Heart right ventricle (tissue), 16 donors: ENCODE data around the gene ACSS3. TPM values are rescaled to one million over a fixed set of nuclear protein-coding genes. Genes with fewer than 3 reads are reported as not detected.

Experiments
- ATAC-seq, 8 donors: fragments of 200-7000 bp; cut with Tn5 transposase; one replicate each; pipeline ENCODE4 v1.9.1; 2020; ENCODE audit warnings: mild to moderate bottlenecking in 8 of 8, moderate library complexity in 8 of 8, moderate number of reproducible peaks in 1 of 8
- DNase-seq, 2 donors: peaks; one replicate each; pipeline ENCODE4 v3.0.0-alpha.2; 2020
- H3K27ac ChIP-seq, 10 donors: fragments of 200-600 bp; sonication (generic) in 2 of 10; one replicate each; pipeline versions ENCODE4 v1.5.0 to v1.8.0; 2020 to 2022; ENCODE audit warnings: mild to moderate bottlenecking in 3 of 10
- H3K27me3 ChIP-seq, 7 donors: fragments of 200-600 bp; one replicate each; pipeline ENCODE4 v1.8.0; 2021 to 2022; ENCODE audit warnings: mild to moderate bottlenecking in 2 of 7
- H3K36me3 ChIP-seq, 9 donors: fragments of 200-600 bp; sonication (generic) in 1 of 9; one replicate each; pipeline versions ENCODE4 v1.5.0 to v1.8.0; 2020 to 2022; ENCODE audit warnings: mild to moderate bottlenecking in 2 of 9
- H3K4me1 ChIP-seq, 9 donors: fragments of 200-600 bp; sonication (generic) in 1 of 9; one replicate each; pipeline versions ENCODE4 v1.5.0 to v1.8.0; 2020 to 2022; ENCODE audit warnings: mild to moderate bottlenecking in 4 of 9
- H3K4me3 ChIP-seq, 10 donors: fragments of 200-600 bp; sonication (generic) in 2 of 10; one replicate each; pipeline versions ENCODE4 v1.5.0 to v1.8.0; 2020 to 2022; ENCODE audit warnings: mild to moderate bottlenecking in 7 of 10, moderate library complexity in 2 of 10
- H3K9me3 ChIP-seq, 11 donors: fragments of 200-600 bp in 10 of 11; sonication (generic) in 2 of 11; one replicate each; pipeline versions ENCODE4 v1.5.0 to v1.8.0; 2013 to 2022; ENCODE audit warnings: mild to moderate bottlenecking in 2 of 11, control low read depth in 1 of 11, moderate library complexity in 1 of 11
- WGBS, 2 donors: extraction: QIAGEN DNeasy Blood & Tissue Kit; methylation state at CpG; one replicate each; pipeline ENCODE4 v1.1.7; 2013; ENCODE audit warnings: inconsistent platforms in 1 of 2; 5-methylcytosine and 5-hydroxymethylcytosine counted together
- intact Hi-C, 10 donors: fragments of 100-400 bp; cut with DNase I; formaldehyde crosslinking; loops; one replicate each; pipeline versions ENCODE4 v1.11.1 to v1.14.2; 2022
- polyA plus RNA-seq, 2 donors: library from polyadenylated mRNA; stranded (reverse); fragments of 200-250 nt; gene quantifications; one replicate each; pipeline ENCODE4 v1.2.3, GENCODE V29; 2013
- total RNA-seq, 10 donors: library from RNA; stranded (reverse); fragmentation: NEBNext Ultra II Directional in 3 of 10; extraction: Animal tissue kit (Norgen Biotek cat#: 25700) in 3 of 10; gene quantifications; one replicate each; pipeline versions ENCODE4 v1.2.1 to v1.2.4, GENCODE V29; 2021 to 2023
- TF ChIP-seq, protein P1 (sequence below), 9 donors: fragments of 200-600 bp; sonication (generic) in 2 of 9; IDR thresholded peaks; one replicate each; pipeline versions ENCODE4 v1.5.0 to v1.8.0; 2021 to 2022; ENCODE audit warnings: antibody characterized with exemption in 9 of 9, mild to moderate bottlenecking in 5 of 9, moderate library complexity in 1 of 9
- donor health status: Arrhythmogenic right ventricular cardiomyopathy.
- donor health status: ischemic (EF 13 %, LVEDD 7.1; RV severe dilation, severe dysfunction).
- donor health status: healthy with polysubstance abuse.
- donor health status: DM: no; HTN: yes; CAD: no.
- donor health status: DM: no; HTN: no; CAD: no.
- donor health status: ischemic (EF 25% LVEDD 6.9; RV normal size, moderate dysfunction).
- donor health status: ischemic (EF 25% LVEDD 5.7; RV mildly dilated, moderate dysfunction).
- donor health status: healthy.
- donor health status: DM: yes; HTN: yes; CAD: no.
- donor health status: Ischemic cardiomyopathy.
- donor health status: ischemic (EF 35%, LVEDD 5.7; RV mildly dilated, moderate dysfunction).
- donor health status: nonischemic (EF 11% LVEDD 7.7; RV severe dilation, severe dysfunction).
- donor health status: DM: yes; HTN: yes; CAD: no.
- donor health status: PGD.
- donor health status: ischemic (EF 29% LVEDD 5.4; RV normal size, mild dysfunction).
- donor health status: nonischemic (EF 23%, LVEDD 6.1; RV moderate dilation, normal function).

The ACSS3 gene
- total and polyA plus RNA-seq, 12 donors = 11.3 to 30.3 (median 25.0) TPM

DNA sequence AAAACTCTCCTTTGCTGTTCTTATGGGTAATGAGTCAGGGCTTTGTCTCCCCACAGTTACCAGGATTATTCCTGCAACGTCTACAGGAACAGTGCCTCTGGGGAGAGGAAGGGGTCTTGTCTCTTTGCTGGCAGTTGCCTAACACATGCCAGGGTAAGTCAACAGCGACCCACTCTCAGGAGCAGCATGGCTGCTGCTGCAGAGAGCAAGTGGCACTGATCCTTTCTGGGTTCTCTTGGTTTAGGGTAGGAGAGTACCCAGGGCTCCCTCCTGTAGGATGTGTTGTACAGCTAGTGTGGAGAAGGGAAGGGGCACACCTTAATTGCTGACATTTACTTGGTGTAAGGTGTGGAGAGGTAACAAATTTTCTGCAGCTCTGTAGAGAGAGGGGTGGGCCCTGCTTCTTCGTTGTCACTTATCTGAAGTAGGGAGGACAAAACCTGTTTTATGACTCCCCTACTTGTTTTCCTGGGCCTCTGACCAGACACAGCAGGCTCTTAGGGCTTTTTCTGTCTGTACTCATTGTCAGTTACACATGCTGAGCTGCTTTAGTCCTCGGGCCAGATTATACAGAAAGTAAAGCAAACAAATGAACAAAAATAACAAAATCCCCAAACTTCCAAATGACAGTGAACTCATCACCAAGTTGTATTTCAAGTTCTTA lies 168.2 kb downstream of the ACSS3 start:
- Histone ChIP-seq H3K9me3 (peaks cover 0 to 12% (median 0%) of the 10 kb centered on the region in 11 donors), H3K4me1 (no peaks in the 10 kb centered on the region), H3K27ac (no peak overlapping the region), H3K27me3 (no peaks in the 10 kb centered on the region), H3K36me3 (no peaks in the 10 kb centered on the region), H3K4me3 (no peak overlapping the region)
- TF ChIP-seq, protein P1, sequence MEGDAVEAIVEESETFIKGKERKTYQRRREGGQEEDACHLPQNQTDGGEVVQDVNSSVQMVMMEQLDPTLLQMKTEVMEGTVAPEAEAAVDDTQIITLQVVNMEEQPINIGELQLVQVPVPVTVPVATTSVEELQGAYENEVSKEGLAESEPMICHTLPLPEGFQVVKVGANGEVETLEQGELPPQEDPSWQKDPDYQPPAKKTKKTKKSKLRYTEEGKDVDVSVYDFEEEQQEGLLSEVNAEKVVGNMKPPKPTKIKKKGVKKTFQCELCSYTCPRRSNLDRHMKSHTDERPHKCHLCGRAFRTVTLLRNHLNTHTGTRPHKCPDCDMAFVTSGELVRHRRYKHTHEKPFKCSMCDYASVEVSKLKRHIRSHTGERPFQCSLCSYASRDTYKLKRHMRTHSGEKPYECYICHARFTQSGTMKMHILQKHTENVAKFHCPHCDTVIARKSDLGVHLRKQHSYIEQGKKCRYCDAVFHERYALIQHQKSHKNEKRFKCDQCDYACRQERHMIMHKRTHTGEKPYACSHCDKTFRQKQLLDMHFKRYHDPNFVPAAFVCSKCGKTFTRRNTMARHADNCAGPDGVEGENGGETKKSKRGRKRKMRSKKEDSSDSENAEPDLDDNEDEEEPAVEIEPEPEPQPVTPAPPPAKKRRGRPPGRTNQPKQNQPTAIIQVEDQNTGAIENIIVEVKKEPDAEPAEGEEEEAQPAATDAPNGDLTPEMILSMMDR (IDR thresholded peaks at IDR 0.05) = no peak
- intact Hi-C loops = no loop called here
- DNase-seq (no peak), ATAC-seq (no peak)
- 40 to 42% methylated on average over 4 of the region's 4 CpGs for WGBS, 2 donors

GRCh38 chr12:81249976-81250375 lies 172.1 kb downstream of the ACSS3 start:
- ATAC-seq (no peak), DNase-seq (no peak)
- intact Hi-C loops = loop anchor here in 1 of 10 donors (10.0 kb wide), 1 partner anchor 415 kb away; no protein-coding TSS in a partner anchor
- no peaks in the 10 kb centered on the region for H3K4me1 ChIP-seq
- 64 to 72% methylated on average over 2 of the region's 2 CpGs for WGBS, 2 donors
- TF ChIP-seq, protein P1 (IDR thresholded peaks at IDR 0.05) = no peak
- peaks cover 0 to 13% (median 0%) of the 10 kb centered on the region in 9 donors for H3K36me3 ChIP-seq
- H3K9me3 ChIP-seq = no peaks in the 10 kb centered on the region
- H3K27ac ChIP-seq = no peak overlapping the region
- no peaks in the 10 kb centered on the region for H3K27me3 ChIP-seq
- H3K4me3 ChIP-seq = no peak overlapping the region

DNA sequence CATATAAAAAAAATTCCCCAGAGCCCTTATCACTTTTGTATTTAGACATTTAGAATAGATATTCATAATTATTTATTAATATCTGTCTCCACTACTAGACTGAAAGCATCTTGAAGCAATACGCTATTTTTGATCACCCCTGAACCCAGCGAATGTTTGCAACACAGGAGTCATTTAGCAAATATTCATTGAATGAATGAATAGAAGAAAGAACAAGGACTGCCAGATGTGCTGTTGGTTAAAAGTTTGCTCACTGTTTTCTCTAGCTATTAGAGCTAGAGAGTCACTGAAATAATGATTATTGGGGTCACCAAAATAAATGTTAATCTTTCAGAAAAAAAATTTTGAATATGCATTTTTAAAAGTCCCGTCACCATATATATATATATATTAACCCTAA lies 174.3 kb downstream of the ACSS3 start:
- DNase-seq = no peak
- peaks cover 0 to 17% (median 0%) of the 10 kb centered on the region in 9 donors for H3K36me3 ChIP-seq
- 83 to 90% methylated on average over 3 of the region's 3 CpGs for WGBS, 2 donors
- H3K4me3 ChIP-seq = no peak overlapping the region
- no peaks in the 10 kb centered on the region for H3K4me1 ChIP-seq
- TF ChIP-seq, protein P1 (IDR thresholded peaks at IDR 0.05) = no peak
- intact Hi-C loops = loop anchor here in 1 of 10 donors (10.0 kb wide), 1 partner anchor 417 kb away; no protein-coding TSS in a partner anchor
- no peaks in the 10 kb centered on the region for H3K9me3 ChIP-seq
- H3K27me3 ChIP-seq = no peaks in the 10 kb centered on the region
- ATAC-seq = no peak
- H3K27ac ChIP-seq = no peak overlapping the region

GRCh38 chr12:81253360-81253759 lies 175.5 kb downstream of the ACSS3 start:
- no peak overlapping the region for H3K27ac ChIP-seq
- H3K9me3 ChIP-seq = no peaks in the 10 kb centered on the region
- 79 to 87% methylated on average over 3 of the region's 3 CpGs for WGBS, 2 donors
- no peaks in the 10 kb centered on the region for H3K27me3 ChIP-seq
- DNase-seq (no peak), ATAC-seq (no peak)
- TF ChIP-seq, protein P1 (IDR thresholded peaks at IDR 0.05) = no peak
- no peaks in the 10 kb centered on the region for H3K4me1 ChIP-seq
- no peak overlapping the region for H3K4me3 ChIP-seq
- intact Hi-C loops = loop anchor here in 1 of 10 donors (10.0 kb wide), 1 partner anchor 419 kb away; no protein-coding TSS in a partner anchor
- H3K36me3 ChIP-seq = peaks cover 0 to 17% (median 0%) of the 10 kb centered on the region in 9 donors
